ENCODE results near the gene SPRED2. TPM values are rescaled to one million over a fixed set of nuclear protein-coding genes. Genes with fewer than 3 reads are reported as not detected.

The SPRED2 gene
- total RNA-seq, 1 experiment from 2014 or later, result 6.1 TPM

DNA sequence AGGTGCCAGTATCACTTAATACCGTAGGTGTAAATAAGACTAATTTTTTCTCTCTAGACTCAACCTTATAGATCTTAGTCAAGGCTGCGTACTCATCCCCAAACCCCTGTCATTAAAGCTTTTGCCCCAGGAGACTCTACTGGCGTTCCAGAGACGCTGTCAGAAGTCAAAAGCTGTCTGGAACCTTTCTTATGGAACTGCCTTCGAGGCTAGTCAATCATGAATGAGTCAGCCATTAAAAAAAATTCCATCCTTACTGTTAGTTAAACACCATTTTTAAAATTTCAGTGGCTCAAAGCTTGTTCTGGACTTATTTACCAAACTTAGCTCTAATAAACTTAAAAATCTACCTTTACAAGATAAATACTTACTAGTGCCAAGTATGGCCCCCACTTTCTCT is 52.1 kb downstream of the SPRED2 start:
- no peaks in the 10 kb centered on the region for H3K27me3 ChIP-seq (replicated peaks)
- H3K4me3 ChIP-seq, result no peak overlapping the region
- H3K36me3 ChIP-seq, result peaks cover 2% of the 10 kb centered on the region; the same call in 1 of the 2 replicates
- no peak overlapping the region for H3K27ac ChIP-seq
- DNase-seq (ENCODE audit: low read depth in 1 of 2, low spot score in 2 of 2), result no peak
- no peaks in the 10 kb centered on the region for H3K9me3 ChIP-seq (replicated peaks)
- peaks cover 56% of the 10 kb centered on the region for H3K4me1 ChIP-seq (replicated peaks)

DNA sequence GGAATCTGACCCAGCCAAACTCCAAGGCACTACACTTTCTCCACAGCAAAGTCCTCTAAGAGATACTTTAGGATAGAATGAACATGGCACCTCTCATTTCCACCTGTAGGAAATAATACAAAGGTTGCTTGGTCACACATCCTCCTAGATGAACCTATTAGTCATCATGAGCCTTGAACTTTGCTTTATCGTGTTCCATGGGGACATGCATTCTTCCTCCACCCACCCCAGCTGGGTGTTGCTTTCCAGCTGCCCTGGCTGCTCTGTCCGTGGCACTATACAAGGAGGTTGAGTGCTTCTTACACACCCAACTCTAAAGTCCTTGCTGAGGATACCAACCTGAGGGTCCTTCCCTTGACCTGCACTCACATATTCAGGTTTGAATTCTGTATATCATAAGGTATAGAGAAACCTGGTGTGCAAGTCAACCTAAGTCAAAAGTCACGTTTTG is 52.7 kb downstream of the SPRED2 start:
- DNase-seq (ENCODE audit: low read depth in 1 of 2, low spot score in 2 of 2), result no peak
- Histone ChIP-seq H3K27me3 (replicated peaks) (no peaks in the 10 kb centered on the region), H3K4me1 (replicated peaks) (peaks cover 59% of the 10 kb centered on the region), H3K4me3 (no peak overlapping the region), H3K27ac (no peak overlapping the region), H3K9me3 (replicated peaks) (no peaks in the 10 kb centered on the region), H3K36me3 (peaks cover 2% of the 10 kb centered on the region; the same call in 1 of the 2 replicates)

GRCh38 chr2:65379223-65379622 is 53.2 kb downstream of the SPRED2 start:
- no peak for DNase-seq (ENCODE audit: low read depth in 1 of 2, low spot score in 2 of 2)
- no peak overlapping the region for H3K27ac ChIP-seq
- H3K9me3 ChIP-seq (replicated peaks), result no peaks in the 10 kb centered on the region
- H3K36me3 ChIP-seq, result peaks cover 2% of the 10 kb centered on the region; the same call in 1 of the 2 replicates
- H3K4me3 ChIP-seq, result no peak overlapping the region
- H3K4me1 ChIP-seq (replicated peaks), result peaks cover 59% of the 10 kb centered on the region
- H3K27me3 ChIP-seq (replicated peaks), result no peaks in the 10 kb centered on the region

DNA sequence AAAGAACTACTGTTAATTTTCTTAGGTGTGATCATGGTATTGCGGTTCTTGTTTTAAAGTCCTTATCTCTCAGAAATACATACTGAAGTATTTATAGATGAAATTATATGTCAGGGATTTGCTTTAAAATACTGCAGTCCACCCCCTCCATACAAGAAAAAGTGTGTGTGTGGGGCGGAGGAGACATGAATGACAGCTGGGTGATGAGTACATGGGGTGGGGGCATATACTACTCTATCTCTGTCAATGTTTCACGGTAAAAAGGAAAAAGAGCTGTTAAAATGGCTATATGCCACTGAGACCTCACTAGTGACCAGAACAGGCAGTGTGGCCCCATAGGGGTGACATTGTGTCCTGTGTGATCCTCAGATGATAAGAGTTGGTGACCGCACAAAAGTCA is 54.1 kb downstream of the SPRED2 start:
- H3K4me3 ChIP-seq, result no peak overlapping the region
- peaks cover 2% of the 10 kb centered on the region; the same call in 1 of the 2 replicates for H3K36me3 ChIP-seq
- peaks cover 53% of the 10 kb centered on the region for H3K4me1 ChIP-seq (replicated peaks)
- H3K9me3 ChIP-seq (replicated peaks), result no peaks in the 10 kb centered on the region
- H3K27me3 ChIP-seq (replicated peaks), result no peaks in the 10 kb centered on the region
- no peak for DNase-seq (ENCODE audit: low read depth in 1 of 2, low spot score in 2 of 2)
- H3K27ac ChIP-seq, result no peak overlapping the region

GRCh38 chr2:65377556-65378192 is 54.7 kb downstream of the SPRED2 start:
- Histone ChIP-seq H3K4me3 (no peak overlapping the region), H3K36me3 (peaks cover 2% of the 10 kb centered on the region; the same call in 1 of the 2 replicates), H3K27ac (peak overlapping the region; percentile 3; the same call in 1 of the 2 replicates), H3K27me3 (replicated peaks) (no peaks in the 10 kb centered on the region), H3K9me3 (replicated peaks) (no peaks in the 10 kb centered on the region), H3K4me1 (replicated peaks) (peaks cover 50% of the 10 kb centered on the region)
- DNase-seq (ENCODE audit: low read depth in 1 of 2, low spot score in 2 of 2), result peak; percentile 84 to 87

GRCh38 chr2:65375723-65376122 is 56.7 kb downstream of the SPRED2 start:
- Histone ChIP-seq H3K9me3 (replicated peaks) (no peaks in the 10 kb centered on the region), H3K4me3 (no peak overlapping the region), H3K36me3 (peaks cover 2% of the 10 kb centered on the region; the same call in 1 of the 2 replicates), H3K27me3 (replicated peaks) (no peaks in the 10 kb centered on the region), H3K27ac (no peak overlapping the region), H3K4me1 (replicated peaks) (peaks cover 47% of the 10 kb centered on the region)
- DNase-seq (ENCODE audit: low read depth in 1 of 2, low spot score in 2 of 2), result no peak

GRCh38 chr2:65374999-65375398 is 57.4 kb downstream of the SPRED2 start:
- H3K9me3 ChIP-seq (replicated peaks), result no peaks in the 10 kb centered on the region
- no peak for DNase-seq (ENCODE audit: low read depth in 1 of 2, low spot score in 2 of 2)
- H3K27me3 ChIP-seq (replicated peaks), result no peaks in the 10 kb centered on the region
- peaks cover 45% of the 10 kb centered on the region for H3K4me1 ChIP-seq (replicated peaks)
- H3K36me3 ChIP-seq, result no peaks in the 10 kb centered on the region
- H3K4me3 ChIP-seq, result no peak overlapping the region
- no peak overlapping the region for H3K27ac ChIP-seq

- no peaks in the 10 kb centered on the region for H3K27me3 ChIP-seq (replicated peaks)
- H3K4me1 ChIP-seq (replicated peaks), result peaks cover 41% of the 10 kb centered on the region
- no peak overlapping the region for H3K4me3 ChIP-seq
- H3K9me3 ChIP-seq (replicated peaks), result no peaks in the 10 kb centered on the region
- no peaks in the 10 kb centered on the region for H3K36me3 ChIP-seq
- H3K27ac ChIP-seq, result no peak overlapping the region
- no peak for DNase-seq (ENCODE audit: low read depth in 1 of 2, low spot score in 2 of 2)
These were observed 57.8 kb downstream of the SPRED2 start for GRCh38 chr2:65374575-65374974.

DNA sequence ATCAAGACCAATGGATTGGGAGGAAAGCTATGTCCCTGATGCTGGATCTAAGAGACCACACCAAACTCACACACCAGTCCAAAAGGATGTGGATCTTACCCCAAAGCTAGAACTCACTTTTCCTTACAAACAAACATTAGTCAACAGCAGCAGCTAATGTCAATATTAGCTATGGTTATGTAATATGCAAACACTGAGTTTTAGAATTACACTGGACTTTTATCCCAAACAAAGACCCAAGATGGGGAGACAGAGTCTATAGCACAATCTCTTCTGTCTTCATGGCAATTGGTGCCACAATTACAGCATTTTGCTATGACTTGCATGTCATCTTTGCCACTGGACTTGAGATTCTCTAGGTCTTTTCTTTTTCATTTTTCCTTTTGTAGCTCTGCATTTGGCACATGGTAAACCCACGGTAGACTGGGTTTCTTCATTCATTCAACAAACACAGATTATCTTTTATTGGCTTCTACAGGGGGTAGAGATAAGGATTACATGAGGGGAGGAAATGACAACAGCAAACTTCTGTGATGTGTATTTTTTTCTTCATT is 59.0 kb downstream of the SPRED2 start:
- H3K4me3 ChIP-seq, result no peak overlapping the region
- no peak for DNase-seq (ENCODE audit: low read depth in 1 of 2, low spot score in 2 of 2)
- H3K4me1 ChIP-seq (replicated peaks), result peaks cover 40% of the 10 kb centered on the region
- no peak overlapping the region for H3K27ac ChIP-seq
- H3K27me3 ChIP-seq (replicated peaks), result no peaks in the 10 kb centered on the region
- H3K36me3 ChIP-seq, result no peaks in the 10 kb centered on the region
- no peaks in the 10 kb centered on the region for H3K9me3 ChIP-seq (replicated peaks)

GRCh38 chr2:65372619-65373018 is 59.8 kb downstream of the SPRED2 start:
- Histone ChIP-seq H3K36me3 (no peaks in the 10 kb centered on the region), H3K4me3 (no peak overlapping the region), H3K27ac (no peak overlapping the region), H3K4me1 (replicated peaks) (peaks cover 38% of the 10 kb centered on the region), H3K27me3 (replicated peaks) (no peaks in the 10 kb centered on the region), H3K9me3 (replicated peaks) (no peaks in the 10 kb centered on the region)
- no peak for DNase-seq (ENCODE audit: low read depth in 1 of 2, low spot score in 2 of 2)

- no peak overlapping the region for H3K4me3 ChIP-seq
- peaks cover 46% of the 10 kb centered on the region for H3K4me1 ChIP-seq (replicated peaks)
- H3K27ac ChIP-seq, result no peak overlapping the region
- no peaks in the 10 kb centered on the region for H3K9me3 ChIP-seq (replicated peaks)
- no peaks in the 10 kb centered on the region for H3K36me3 ChIP-seq
- DNase-seq (ENCODE audit: low read depth in 1 of 2, low spot score in 2 of 2), result no peak
- no peaks in the 10 kb centered on the region for H3K27me3 ChIP-seq (replicated peaks)
These were observed 61.3 kb downstream of the SPRED2 start for GRCh38 chr2:65371074-65371434.

GRCh38 chr2:65370387-65371073 is 61.9 kb downstream of the SPRED2 start:
- H3K9me3 ChIP-seq (replicated peaks), result no peaks in the 10 kb centered on the region
- no peaks in the 10 kb centered on the region for H3K36me3 ChIP-seq
- H3K27me3 ChIP-seq (replicated peaks), result no peaks in the 10 kb centered on the region
- H3K4me1 ChIP-seq (replicated peaks), result peaks cover 51% of the 10 kb centered on the region
- DNase-seq (ENCODE audit: low read depth in 1 of 2, low spot score in 2 of 2), result peak in 1 of 2 experiments; percentile 43
- no peak overlapping the region for H3K27ac ChIP-seq
- H3K4me3 ChIP-seq, result no peak overlapping the region

DNA sequence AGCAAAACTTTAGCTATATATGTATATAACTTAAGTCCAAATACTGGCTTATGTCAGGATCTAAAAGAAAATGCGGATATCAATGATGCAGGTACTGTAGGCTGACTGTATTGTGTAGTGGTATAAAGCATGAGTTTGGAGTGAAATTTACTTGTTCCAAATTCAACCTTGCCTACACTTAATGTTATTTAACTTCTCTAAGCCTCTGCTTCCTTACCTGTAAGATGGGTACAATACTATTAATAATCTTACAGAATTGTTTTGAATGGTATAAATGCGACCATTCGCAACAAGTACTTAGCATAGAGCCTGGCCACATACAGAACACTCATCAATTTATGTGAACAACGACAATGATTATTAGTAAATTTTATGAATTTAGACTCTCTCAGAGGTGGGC is 62.4 kb downstream of the SPRED2 start:
- Histone ChIP-seq H3K27me3 (replicated peaks) (no peaks in the 10 kb centered on the region), H3K4me3 (no peak overlapping the region), H3K36me3 (no peaks in the 10 kb centered on the region), H3K9me3 (replicated peaks) (no peaks in the 10 kb centered on the region), H3K27ac (no peak overlapping the region), H3K4me1 (replicated peaks) (peaks cover 54% of the 10 kb centered on the region)
- DNase-seq (ENCODE audit: low read depth in 1 of 2, low spot score in 2 of 2), result no peak

DNA sequence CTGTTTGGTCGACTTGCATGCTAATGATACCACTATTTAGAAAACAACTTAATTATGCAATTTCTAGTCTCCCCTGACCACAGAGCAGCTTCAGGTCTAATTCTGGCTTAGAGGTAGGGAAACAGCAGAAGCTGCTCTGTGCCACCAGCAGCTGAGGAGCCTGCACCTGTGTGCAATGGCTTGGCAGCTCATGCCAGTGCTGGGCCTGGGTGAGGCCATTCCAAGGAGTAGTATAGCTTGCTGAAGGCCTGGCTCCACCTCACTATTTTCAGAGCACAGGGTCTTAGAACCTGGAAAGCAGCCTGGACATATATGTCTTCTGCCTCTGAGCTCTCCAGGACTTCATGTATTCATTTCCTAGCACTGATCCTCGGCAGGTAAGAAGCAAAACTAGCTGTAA is 62.8 kb downstream of the SPRED2 start:
- no peaks in the 10 kb centered on the region for H3K9me3 ChIP-seq (replicated peaks)
- no peaks in the 10 kb centered on the region for H3K36me3 ChIP-seq
- peaks cover 56% of the 10 kb centered on the region for H3K4me1 ChIP-seq (replicated peaks)
- H3K27ac ChIP-seq, result no peak overlapping the region
- DNase-seq (ENCODE audit: low read depth in 1 of 2, low spot score in 2 of 2), result no peak
- H3K27me3 ChIP-seq (replicated peaks), result no peaks in the 10 kb centered on the region
- H3K4me3 ChIP-seq, result no peak overlapping the region
